HL-60 (cell line): Measurements from ENCODE around the gene SPINT1.

Experiments
- POLR2AphosphoS5 ChIP-seq: IDR thresholded peaks from 2 replicates; pipeline ENCODE4 v1.6.1; 2012; ENCODE audit warnings: low read depth
- TF ChIP-seq, protein P1 (sequence below): IDR thresholded peaks from 2 replicates; pipeline ENCODE4 v1.6.1; 2012; ENCODE audit warnings: low read depth; ENCODE audit not compliant: insufficient replicate concordance
- TF ChIP-seq, protein P2 (sequence below): IDR thresholded peaks from one replicate; pipeline ENCODE4 v1.5.1; 2011; ENCODE audit warnings: low read length, control low read depth, inconsistent platforms; ENCODE audit not compliant: insufficient read depth

DNA sequence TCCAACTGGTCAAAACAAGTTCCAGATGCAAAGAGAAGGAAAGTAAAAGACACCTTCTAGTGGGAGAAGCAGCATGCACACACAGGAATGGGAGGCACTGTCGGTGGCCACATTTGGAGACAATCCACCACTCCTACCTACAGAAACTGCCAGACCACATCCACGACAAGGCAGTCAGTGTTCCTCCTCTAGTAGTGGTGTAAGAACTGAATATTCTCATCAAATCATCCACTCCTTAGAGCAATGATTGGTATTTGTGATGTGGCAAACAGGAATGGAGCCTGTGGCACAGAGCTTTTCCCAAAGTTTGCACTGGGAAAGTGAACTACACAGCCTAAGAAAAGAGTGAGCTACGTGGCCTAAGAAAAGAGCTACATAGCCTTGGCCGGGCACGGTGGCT, 5.1 kb upstream of the SPINT1 start:
- TF ChIP-seq, protein P1, sequence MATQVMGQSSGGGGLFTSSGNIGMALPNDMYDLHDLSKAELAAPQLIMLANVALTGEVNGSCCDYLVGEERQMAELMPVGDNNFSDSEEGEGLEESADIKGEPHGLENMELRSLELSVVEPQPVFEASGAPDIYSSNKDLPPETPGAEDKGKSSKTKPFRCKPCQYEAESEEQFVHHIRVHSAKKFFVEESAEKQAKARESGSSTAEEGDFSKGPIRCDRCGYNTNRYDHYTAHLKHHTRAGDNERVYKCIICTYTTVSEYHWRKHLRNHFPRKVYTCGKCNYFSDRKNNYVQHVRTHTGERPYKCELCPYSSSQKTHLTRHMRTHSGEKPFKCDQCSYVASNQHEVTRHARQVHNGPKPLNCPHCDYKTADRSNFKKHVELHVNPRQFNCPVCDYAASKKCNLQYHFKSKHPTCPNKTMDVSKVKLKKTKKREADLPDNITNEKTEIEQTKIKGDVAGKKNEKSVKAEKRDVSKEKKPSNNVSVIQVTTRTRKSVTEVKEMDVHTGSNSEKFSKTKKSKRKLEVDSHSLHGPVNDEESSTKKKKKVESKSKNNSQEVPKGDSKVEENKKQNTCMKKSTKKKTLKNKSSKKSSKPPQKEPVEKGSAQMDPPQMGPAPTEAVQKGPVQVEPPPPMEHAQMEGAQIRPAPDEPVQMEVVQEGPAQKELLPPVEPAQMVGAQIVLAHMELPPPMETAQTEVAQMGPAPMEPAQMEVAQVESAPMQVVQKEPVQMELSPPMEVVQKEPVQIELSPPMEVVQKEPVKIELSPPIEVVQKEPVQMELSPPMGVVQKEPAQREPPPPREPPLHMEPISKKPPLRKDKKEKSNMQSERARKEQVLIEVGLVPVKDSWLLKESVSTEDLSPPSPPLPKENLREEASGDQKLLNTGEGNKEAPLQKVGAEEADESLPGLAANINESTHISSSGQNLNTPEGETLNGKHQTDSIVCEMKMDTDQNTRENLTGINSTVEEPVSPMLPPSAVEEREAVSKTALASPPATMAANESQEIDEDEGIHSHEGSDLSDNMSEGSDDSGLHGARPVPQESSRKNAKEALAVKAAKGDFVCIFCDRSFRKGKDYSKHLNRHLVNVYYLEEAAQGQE, result no peak
- TF ChIP-seq, protein P2, sequence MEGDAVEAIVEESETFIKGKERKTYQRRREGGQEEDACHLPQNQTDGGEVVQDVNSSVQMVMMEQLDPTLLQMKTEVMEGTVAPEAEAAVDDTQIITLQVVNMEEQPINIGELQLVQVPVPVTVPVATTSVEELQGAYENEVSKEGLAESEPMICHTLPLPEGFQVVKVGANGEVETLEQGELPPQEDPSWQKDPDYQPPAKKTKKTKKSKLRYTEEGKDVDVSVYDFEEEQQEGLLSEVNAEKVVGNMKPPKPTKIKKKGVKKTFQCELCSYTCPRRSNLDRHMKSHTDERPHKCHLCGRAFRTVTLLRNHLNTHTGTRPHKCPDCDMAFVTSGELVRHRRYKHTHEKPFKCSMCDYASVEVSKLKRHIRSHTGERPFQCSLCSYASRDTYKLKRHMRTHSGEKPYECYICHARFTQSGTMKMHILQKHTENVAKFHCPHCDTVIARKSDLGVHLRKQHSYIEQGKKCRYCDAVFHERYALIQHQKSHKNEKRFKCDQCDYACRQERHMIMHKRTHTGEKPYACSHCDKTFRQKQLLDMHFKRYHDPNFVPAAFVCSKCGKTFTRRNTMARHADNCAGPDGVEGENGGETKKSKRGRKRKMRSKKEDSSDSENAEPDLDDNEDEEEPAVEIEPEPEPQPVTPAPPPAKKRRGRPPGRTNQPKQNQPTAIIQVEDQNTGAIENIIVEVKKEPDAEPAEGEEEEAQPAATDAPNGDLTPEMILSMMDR, result no peak
- TF ChIP-seq POLR2AphosphoS5, result no peak
